ENCODE data around the gene CPVL.

DNA sequence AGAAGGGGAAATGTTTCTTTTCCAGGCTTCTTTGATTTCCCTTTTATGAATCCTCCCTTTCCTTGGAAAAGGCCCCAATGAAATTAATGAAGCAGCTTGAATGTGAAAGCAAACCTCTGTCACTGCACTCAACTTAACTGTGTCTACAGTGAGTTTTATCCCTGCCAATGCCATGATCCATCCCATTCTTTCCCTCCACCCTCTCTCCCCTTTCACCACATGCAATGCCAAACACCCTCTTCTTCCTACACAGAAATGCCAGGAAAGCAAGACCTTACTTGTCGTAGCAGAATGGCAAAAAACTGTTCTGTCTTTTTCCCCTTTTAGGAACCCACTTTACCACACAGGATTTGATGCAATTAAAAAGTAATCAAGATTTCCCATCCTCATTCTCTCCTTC lies 140.9 kb downstream of the CPVL start:
- no peak for TF ChIP-seq POLR2A (IDR thresholded peaks at IDR 0.05)
- TF ChIP-seq, protein P1, sequence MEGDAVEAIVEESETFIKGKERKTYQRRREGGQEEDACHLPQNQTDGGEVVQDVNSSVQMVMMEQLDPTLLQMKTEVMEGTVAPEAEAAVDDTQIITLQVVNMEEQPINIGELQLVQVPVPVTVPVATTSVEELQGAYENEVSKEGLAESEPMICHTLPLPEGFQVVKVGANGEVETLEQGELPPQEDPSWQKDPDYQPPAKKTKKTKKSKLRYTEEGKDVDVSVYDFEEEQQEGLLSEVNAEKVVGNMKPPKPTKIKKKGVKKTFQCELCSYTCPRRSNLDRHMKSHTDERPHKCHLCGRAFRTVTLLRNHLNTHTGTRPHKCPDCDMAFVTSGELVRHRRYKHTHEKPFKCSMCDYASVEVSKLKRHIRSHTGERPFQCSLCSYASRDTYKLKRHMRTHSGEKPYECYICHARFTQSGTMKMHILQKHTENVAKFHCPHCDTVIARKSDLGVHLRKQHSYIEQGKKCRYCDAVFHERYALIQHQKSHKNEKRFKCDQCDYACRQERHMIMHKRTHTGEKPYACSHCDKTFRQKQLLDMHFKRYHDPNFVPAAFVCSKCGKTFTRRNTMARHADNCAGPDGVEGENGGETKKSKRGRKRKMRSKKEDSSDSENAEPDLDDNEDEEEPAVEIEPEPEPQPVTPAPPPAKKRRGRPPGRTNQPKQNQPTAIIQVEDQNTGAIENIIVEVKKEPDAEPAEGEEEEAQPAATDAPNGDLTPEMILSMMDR (IDR thresholded peaks at IDR 0.05), result no peak

Data from esophagus squamous epithelium (tissue), 4 donors.